MM.1S (cell line): ENCODE results near the gene APBB2.

Experiments used
- CTCF ChIP-seq: fragments of 300-600 bp; sonication (generic); IDR thresholded peaks from 2 replicates; pipeline ENCODE4 v1.5.1; 2016; ENCODE audit warnings: antibody characterized with exemption, low read length, mixed read lengths
- EZH2 ChIP-seq: fragments of 300-600 bp; sonication (generic); optimal IDR thresholded peaks from 2 replicates; pipeline ENCODE3; 2017; ENCODE audit warnings: low read depth, mild to moderate bottlenecking, antibody characterized with exemption, low read length, mixed read lengths
- EZH2phosphoT487 ChIP-seq: fragments of 300-600 bp; sonication (generic); IDR thresholded peaks from 2 replicates; pipeline ENCODE4 v1.6.1; 2018; ENCODE audit warnings: antibody characterized with exemption, low read length

DNA sequence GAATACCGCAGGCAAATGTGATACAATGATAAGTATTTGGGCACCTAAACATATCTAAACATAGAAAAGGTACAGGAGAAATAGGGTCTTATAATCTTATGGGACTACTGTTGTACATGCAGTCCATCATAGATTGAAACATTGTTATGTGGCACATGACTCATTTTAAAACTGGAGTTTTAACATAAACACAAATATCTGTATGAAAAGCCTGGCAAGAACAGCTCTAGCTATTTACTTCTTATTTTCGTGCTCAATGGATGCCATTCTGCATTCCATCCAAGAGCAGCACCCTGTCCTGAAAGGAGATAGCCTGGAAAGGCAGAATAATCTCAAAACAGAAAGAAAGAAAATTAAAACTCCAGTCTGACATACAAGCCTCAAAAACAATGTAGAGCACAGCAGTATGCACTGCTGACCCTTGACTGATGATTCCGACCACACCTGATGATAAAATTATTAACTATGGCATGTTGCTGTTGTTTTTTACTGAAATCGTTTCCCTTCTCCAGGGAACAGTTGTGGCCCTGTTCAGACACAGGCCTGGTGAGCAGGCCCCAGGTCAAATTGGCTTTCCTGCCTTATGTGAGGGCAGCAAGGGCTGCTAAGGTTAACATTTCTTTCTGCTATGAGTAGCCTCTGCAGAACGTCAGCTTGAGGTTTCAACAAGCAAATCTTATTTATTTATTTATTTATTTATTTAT is 152.7 kb downstream of the APBB2 start:
- TF ChIP-seq CTCF (no peak), EZH2 (no peak), EZH2phosphoT487 (no peak)
